Osteoblast (primary cell): Measurements from ENCODE around the gene SH3RF3. TPM values are rescaled to one million over a fixed set of nuclear protein-coding genes. Genes with fewer than 3 reads are reported as not detected.

Source experiments
- DNase-seq: peaks from one replicate; pipeline ENCODE4 v3.0.0; 2011; ENCODE audit warnings: low spot score, mixed read lengths; ENCODE audit not compliant: insufficient read length; ENCODE audit errors: missing footprints
- H2AFZ ChIP-seq: 2 replicates; pipeline ENCODE4 v1.6.0; 2011; ENCODE audit warnings: mild to moderate bottlenecking, low read length
- H3K27ac ChIP-seq: 2 replicates; pipeline ENCODE4 v1.5.1; 2011; ENCODE audit warnings: mild to moderate bottlenecking, low read depth, low read length, moderate library complexity
- H3K27me3 ChIP-seq: 2 replicates; pipeline ENCODE4 v1.6.0; 2012; ENCODE audit warnings: mild to moderate bottlenecking, control low read depth, inconsistent platforms, low read length, moderate library complexity; ENCODE audit not compliant: insufficient read depth
- H3K36me3 ChIP-seq: 2 replicates; pipeline ENCODE4 v1.5.1; 2011; ENCODE audit warnings: mild to moderate bottlenecking, low read length, control low read depth, moderate library complexity; ENCODE audit not compliant: insufficient read depth
- H3K4me1 ChIP-seq: 2 replicates; pipeline ENCODE4 v1.5.1; 2011; ENCODE audit warnings: mild to moderate bottlenecking, low read length, control low read depth, moderate library complexity; ENCODE audit not compliant: insufficient read depth
- H3K4me2 ChIP-seq: 2 replicates; pipeline ENCODE4 v1.6.0; 2011; ENCODE audit warnings: mild to moderate bottlenecking, low read length; ENCODE audit not compliant: insufficient read depth
- H3K4me3 ChIP-seq: fragments of 200-600 bp; sonication (generic); 3 replicates; pipeline ENCODE4 v1.5.1; 2012; ENCODE audit warnings: mild to moderate bottlenecking, low read length, inconsistent platforms; ENCODE audit not compliant: insufficient read depth
- H3K79me2 ChIP-seq: 2 replicates; pipeline ENCODE4 v1.6.0; 2012; ENCODE audit warnings: mild to moderate bottlenecking, low read length, control low read depth, inconsistent platforms; ENCODE audit not compliant: insufficient read depth
- H3K9me3 ChIP-seq: 2 replicates; pipeline ENCODE4 v1.5.1; 2011; ENCODE audit warnings: low read depth, low read length, control low read depth
- H4K20me1 ChIP-seq: 2 replicates; pipeline ENCODE4 v1.6.0; 2012; ENCODE audit warnings: mild to moderate bottlenecking, low read length, control low read depth; ENCODE audit not compliant: insufficient read depth
- total RNA-seq: library from RNA; depleted of rRNA; stranded (reverse); fragments of >200 nt; gene quantifications from 2 replicates; pipeline ENCODE4 v1.2.3, GENCODE V29; 2012
- TF ChIP-seq, protein P1 (sequence below): IDR thresholded peaks from 2 replicates; pipeline ENCODE4 v1.5.1; 2011; ENCODE audit warnings: mild to moderate bottlenecking, low read depth, low read length, moderate library complexity; ENCODE audit errors: extremely low read depth

The SH3RF3 gene
- total RNA-seq, 1 donor: 14.8 TPM

DNA sequence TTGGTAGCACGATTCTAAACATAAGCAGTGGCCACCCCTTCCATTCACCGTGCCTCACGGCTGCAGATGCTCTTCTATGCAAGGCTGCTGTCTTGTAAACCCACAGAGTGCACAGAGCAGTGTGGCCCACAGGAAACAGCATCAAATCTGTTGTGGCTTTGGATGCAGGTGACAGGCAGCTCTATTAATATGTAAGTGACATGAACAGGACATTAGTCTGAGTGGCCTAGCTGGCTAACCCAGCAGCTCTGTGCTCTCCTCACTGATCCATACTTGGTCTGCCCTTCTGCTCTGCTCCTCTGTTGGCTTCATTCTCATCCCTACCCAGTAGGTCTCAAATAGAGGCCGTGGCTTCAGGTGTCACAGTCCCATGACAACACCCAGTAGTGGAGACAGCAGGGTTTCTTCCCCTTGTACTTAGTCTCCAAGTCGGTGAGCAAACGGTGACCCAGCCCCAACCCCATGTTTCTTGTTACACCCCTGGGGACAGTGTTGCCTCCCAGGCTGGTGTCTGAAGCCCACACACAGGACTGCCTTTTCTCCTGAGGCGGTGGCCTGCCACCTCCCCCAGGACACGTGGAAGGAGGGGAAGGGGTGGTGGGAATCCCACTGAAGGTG, 5.8 kb downstream of the SH3RF3 start:
- peaks cover 9% of the 10 kb centered on the region for H3K4me1 ChIP-seq
- H3K27ac ChIP-seq: no peak overlapping the region
- H4K20me1 ChIP-seq: peaks cover 78% of the 10 kb centered on the region
- H3K4me3 ChIP-seq: no peak overlapping the region
- H3K36me3 ChIP-seq: no peaks in the 10 kb centered on the region
- no peak for DNase-seq
- TF ChIP-seq, protein P1, sequence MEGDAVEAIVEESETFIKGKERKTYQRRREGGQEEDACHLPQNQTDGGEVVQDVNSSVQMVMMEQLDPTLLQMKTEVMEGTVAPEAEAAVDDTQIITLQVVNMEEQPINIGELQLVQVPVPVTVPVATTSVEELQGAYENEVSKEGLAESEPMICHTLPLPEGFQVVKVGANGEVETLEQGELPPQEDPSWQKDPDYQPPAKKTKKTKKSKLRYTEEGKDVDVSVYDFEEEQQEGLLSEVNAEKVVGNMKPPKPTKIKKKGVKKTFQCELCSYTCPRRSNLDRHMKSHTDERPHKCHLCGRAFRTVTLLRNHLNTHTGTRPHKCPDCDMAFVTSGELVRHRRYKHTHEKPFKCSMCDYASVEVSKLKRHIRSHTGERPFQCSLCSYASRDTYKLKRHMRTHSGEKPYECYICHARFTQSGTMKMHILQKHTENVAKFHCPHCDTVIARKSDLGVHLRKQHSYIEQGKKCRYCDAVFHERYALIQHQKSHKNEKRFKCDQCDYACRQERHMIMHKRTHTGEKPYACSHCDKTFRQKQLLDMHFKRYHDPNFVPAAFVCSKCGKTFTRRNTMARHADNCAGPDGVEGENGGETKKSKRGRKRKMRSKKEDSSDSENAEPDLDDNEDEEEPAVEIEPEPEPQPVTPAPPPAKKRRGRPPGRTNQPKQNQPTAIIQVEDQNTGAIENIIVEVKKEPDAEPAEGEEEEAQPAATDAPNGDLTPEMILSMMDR: no peak
- no peaks in the 10 kb centered on the region for H3K9me3 ChIP-seq
- no peak overlapping the region for H3K4me2 ChIP-seq
- peaks cover 95% of the 10 kb centered on the region for H3K79me2 ChIP-seq
- H3K27me3 ChIP-seq: no peaks in the 10 kb centered on the region
- H2AFZ ChIP-seq: no peak overlapping the region

DNA sequence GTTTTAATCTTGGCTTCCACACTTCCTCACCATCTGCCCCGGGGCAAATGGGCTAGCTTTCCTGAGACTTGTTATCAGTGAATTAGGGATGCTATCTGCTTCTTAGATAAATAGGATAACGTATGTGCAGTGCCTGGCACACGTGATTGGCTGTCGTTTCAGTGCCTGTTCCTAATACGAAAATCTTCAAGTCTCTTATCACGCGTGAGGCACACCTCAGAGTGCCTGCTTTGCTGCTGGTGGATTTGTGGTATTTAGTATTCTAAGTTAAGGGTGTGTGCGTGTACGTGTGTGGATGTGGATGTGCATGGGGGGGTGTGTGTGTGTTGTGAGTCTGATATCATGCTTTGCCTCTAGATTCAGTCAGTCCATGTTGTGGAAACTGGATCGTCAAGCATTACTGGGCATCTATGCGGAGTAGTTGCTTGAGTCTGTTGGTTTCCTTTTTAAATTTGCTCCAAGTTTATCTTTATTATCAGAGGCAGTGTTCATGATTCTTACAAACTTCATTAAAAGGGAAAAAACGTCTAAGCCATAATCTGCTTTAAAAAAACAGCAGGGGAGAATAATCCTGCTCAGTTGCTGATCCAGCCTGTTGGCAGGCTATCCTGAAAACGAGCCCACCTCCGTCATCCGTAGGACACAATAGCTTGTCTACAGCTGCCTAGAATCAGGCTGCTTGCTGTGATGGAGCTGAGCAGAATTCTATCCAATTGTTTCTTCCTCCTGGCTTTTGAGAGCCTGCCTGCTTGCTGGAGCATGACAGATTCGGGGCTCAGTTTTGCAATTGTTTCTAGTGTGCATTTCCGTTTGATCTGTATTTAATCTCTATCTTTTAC, 6.6 kb downstream of the SH3RF3 start:
- H3K36me3 ChIP-seq: no peaks in the 10 kb centered on the region
- no peaks in the 10 kb centered on the region for H3K27me3 ChIP-seq
- H3K79me2 ChIP-seq: peaks cover 94% of the 10 kb centered on the region
- H4K20me1 ChIP-seq: peaks cover 82% of the 10 kb centered on the region
- no peak overlapping the region for H3K4me3 ChIP-seq
- H3K27ac ChIP-seq: no peak overlapping the region
- H3K4me1 ChIP-seq: peaks cover 9% of the 10 kb centered on the region
- TF ChIP-seq, protein P1: no peak
- no peak for DNase-seq
- H3K9me3 ChIP-seq: no peaks in the 10 kb centered on the region
- H2AFZ ChIP-seq: no peak overlapping the region
- H3K4me2 ChIP-seq: no peak overlapping the region

DNA sequence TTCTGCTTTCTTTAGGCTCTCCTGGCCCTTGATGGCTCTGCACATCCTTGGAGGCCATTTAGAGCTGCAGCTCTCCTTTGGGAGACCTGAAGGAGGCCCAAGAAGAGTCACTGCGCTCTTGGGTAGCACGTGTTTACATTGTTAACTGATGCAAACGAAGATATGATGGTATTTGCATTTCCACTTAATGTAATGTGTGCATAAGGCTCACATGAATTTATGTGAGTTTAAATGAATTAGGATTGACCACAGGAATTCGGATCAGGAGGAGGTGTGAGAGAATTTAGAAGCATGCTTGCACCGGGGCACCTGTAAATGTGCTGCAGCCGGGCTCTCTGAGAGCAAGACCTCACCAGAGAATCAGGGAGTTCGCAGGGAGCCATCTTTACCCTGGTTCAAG, 7.5 kb downstream of the SH3RF3 start:
- H2AFZ ChIP-seq: no peak overlapping the region
- TF ChIP-seq, protein P1: no peak
- no peaks in the 10 kb centered on the region for H3K4me1 ChIP-seq
- H3K4me2 ChIP-seq: no peak overlapping the region
- peaks cover 94% of the 10 kb centered on the region for H3K79me2 ChIP-seq
- DNase-seq: no peak
- H3K36me3 ChIP-seq: no peaks in the 10 kb centered on the region
- no peaks in the 10 kb centered on the region for H3K9me3 ChIP-seq
- no peaks in the 10 kb centered on the region for H3K27me3 ChIP-seq
- peaks cover 86% of the 10 kb centered on the region for H4K20me1 ChIP-seq
- no peak overlapping the region for H3K4me3 ChIP-seq
- no peak overlapping the region for H3K27ac ChIP-seq

DNA sequence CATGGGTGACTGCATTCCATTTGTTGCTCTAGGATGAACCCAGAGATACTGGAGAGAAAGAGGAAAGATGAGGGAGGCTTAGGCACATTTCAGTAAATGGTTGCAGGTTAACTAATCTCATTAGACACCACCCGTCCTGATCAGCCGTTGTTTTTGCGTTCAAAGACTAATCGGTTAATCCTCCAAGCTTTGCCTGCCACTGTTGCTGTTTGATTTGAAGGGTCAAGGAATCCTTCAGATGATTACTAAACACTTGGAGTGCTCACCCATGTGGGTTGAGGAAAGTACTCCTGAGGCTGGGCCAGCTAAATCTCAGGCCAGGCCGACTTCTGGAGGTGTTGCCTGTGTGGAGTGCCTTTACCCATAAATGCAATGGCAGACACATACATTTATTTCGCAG, 8.6 kb downstream of the SH3RF3 start:
- Histone ChIP-seq H3K27ac (no peak overlapping the region), H3K4me3 (no peak overlapping the region), H3K9me3 (no peaks in the 10 kb centered on the region), H2AFZ (no peak overlapping the region), H3K27me3 (no peaks in the 10 kb centered on the region), H3K36me3 (no peaks in the 10 kb centered on the region), H3K79me2 (peaks cover 94% of the 10 kb centered on the region), H3K4me1 (no peaks in the 10 kb centered on the region), H4K20me1 (peaks cover 86% of the 10 kb centered on the region), H3K4me2 (no peak overlapping the region)
- TF ChIP-seq, protein P1: no peak
- DNase-seq: no peak
